HL-60/S4 (cell line): ENCODE results near the gene CDKN2B.

ENCODE experiments used
- in situ Hi-C: fragments of 300-500 bp; cut with MboI; formaldehyde crosslinking; loops from 2 replicates; pipeline ENCODE4 v1.14.3; 2022; ENCODE audit warnings: low sequenced_read_pairs

CDKN2B gene

GRCh38 chr9:21995666-21996398, 13.3 kb downstream of the CDKN2B start:
- in situ Hi-C loops: no loop called here

DNA sequence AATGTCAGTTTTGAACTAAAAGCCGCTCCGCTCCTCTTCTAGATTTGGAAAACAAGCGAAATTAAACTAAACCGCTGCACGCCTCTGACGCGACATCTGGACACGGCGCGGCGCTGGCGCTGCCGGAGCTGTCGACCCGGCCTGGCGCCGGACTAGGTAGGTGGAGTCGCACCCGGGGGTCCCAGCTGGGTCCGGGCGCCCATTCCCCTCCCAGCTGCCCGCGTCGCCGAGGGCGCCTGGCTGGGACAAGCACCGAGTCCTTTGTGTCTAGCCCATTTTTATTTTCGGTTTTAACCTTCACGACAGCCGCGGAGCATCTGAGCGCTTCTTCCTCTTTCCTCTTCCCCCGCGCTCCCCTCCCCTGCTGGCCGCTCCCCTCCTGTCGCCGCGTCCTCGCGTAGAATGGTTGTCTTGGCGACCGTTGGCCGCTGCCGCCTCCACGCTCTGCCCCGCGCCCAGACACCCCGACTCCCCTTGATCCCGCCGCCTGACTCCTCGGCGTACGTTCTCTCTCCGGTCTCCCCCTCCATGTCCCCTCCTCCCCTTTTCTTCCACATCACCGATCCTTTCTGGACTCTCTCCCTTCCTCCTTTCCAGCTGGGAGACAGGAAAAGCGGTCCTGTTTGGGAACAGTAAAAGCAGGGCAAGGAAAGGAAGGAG, 14.0 kb downstream of the CDKN2B start:
- in situ Hi-C loops: no loop called here

GRCh38 chr9:21994556-21995005, 14.5 kb downstream of the CDKN2B start, which contains the start of gene CDKN2B-AS1:
CDKN2B-AS1 (plus strand) TSS chr9:21994791.
- in situ Hi-C loops: no loop called here

- in situ Hi-C loops: no loop called here
Measured at GRCh38 chr9:21993893-21994555, 15.1 kb downstream of the CDKN2B start, which contains the start of gene CDKN2A. CDKN2A (minus strand) TSS chr9:21994392.

- in situ Hi-C loops: no loop called here
Measured at GRCh38 chr9:21993007-21993406, 16.1 kb downstream of the CDKN2B start.

DNA sequence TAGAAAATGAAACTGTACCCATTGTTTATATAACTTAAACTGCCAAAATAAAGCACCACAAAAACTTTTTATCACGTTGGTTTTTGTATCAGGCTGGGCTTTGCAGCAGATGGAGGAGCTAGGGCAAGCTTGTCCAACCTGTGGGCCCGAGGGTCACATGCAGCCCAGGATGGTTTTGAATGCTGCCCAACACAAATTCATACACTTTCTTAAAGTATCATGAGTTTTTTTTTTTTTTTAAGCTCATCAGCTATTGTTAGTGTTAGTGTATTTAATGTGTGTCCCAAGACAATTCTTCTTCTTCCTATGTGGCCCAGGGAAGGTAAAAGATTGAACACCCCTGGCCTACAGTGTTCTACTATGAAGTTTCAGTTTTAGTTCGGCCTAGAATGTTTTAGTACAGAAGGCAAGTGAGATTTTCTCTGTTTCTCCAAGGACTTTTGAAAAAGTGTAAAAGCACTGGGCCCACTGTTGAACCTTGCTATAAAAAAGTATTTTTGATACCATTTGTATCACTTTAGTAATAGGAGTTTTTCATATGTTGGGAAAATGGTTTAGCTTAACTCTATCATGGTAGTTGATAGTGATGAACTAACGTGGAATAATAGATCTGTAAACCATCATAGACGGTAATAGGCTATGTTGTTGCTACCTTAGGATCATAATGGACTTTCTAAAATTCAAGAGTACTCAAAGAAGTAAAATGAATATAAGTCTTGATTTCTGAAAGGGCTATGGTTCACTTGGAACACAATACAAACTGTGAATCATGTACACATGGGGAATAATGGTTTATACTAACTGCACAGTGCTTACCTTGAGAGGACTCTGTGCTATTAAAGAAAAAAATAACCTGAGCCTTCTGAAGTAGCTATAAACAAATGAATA, 17.8 kb downstream of the CDKN2B start:
- in situ Hi-C loops: no loop called here

DNA sequence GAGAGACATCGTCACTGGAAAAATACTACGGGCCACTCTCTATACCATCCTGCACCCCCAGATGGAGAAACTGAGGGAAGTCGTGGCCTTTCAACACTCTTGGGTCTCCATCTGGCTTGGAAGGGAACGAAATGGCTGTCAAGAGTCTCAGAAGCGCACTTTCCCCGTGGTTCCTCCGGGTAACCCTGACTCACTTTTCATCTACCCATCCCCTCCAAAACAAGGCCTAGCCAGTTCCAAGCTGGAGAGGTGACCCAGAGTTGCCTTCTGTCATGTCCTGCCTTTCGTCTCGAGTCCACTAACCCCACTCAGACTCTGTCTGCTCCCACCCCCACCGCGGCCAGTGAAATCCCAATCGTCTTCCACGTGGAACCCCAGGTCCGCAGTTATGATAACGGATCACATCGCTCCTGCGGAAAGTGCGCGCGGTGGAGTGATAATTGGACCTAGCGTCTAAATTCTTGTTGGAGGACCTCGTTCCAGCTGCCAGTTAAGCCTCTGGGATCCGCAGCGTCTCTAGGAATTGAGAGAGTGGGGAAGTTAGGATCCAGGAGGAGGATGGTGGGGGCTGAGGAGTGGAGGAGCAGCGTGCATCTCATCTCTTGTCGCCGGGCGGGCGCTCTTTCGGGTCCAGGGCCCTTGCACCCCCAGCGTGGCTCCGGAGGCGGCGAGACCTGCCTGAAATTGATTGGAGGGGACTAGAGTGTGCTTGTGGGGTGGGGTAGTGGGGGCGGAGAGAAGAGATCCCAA, 19.5 kb downstream of the CDKN2B start:
- in situ Hi-C loops: no loop called here

DNA sequence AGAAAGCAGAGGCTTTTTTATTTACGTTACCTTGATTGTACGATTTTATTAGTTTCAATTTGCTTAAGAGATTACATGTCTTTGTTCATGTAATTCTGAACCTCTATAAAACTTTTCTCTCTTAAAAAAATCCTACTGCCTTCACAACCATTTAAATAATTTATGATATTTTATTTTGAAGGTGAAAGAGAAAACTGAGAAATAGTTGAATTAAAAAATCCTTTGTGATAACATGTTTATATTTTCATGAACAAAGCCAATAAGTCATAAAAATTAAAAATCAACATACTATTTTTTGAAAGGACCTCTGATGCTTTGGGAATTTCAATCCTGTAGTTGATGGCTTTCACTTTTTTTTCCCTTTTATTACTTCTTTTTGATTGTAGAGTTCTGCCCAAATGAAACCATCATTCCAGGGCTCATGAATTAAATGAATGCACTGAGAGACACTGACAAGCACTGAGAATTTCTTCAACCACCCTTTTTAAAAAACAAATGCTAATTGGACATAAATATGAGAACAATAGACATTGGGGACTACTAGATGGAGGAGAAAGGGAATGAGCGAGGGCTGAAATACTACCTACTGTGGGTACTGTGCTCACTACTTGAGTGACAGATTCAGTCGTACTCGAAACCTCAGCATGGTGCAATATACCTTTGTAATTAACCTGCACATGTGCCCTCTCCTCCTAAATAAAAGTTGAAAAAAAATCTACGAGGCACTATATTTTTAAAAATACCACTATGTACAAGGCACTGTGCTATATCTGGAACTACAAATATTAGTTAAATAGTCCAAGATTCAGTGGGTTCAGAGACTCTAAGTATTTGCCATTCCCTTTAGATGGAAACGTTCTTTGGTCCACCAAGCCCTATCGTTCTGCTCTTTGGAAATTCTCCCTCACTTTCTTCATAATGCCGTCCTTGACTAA, 20.8 kb downstream of the CDKN2B start:
- in situ Hi-C loops: no loop called here

DNA sequence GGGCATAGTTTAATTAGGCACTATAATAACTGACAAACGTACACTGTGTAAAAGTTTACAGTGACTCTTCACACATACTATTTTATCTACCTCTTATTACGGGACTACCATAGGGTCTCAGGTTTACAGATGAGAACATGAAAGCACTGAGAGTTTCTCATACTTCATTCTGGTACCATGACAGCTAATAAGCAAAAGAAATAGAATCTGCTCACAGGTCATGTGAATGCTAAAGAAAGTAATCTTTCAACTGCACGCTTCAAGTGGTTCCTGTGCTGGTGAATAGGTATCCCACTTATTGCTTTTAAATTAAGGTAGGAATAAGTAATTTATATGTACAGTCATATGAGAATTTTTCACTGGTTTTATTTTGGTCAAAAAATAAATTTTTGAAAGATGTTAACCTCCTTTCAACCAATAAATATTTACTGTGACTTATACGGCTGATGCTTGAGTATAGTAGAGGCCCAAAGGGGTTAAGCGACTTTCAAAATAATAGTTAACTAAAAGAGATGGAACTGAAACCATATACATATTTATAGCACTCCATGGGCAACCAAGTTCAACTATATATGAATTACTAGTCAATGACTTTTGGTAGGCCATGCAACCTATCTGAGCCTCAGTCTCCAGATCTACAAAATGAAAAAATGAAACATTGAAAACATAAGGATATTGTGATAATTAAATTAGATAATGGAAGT, 23.0 kb downstream of the CDKN2B start:
- in situ Hi-C loops: no loop called here

DNA sequence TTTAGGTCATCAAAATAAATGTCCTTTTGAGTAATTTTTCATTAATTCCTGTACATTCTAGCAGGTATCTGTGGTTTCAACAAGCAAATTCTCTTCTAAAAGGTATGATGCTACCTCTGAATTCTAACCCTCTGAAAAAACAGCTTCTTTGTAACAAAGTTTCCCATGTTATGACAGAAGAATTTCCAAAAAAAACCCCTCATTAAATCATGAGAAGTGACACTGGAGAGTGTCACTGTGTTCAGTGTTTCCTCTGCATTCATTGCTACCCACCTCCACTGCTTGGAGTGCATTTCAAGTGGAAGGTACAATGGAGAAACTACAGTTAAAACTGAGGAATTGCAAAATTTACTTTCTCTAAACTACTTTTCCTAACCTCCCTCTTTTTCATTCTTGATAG, 25.0 kb downstream of the CDKN2B start:
- in situ Hi-C loops: no loop called here

GRCh38 chr9:21983561-21983935, 25.6 kb downstream of the CDKN2B start:
- in situ Hi-C loops: no loop called here

GRCh38 chr9:21982861-21983560, 26.1 kb downstream of the CDKN2B start:
- in situ Hi-C loops: no loop called here

- in situ Hi-C loops: no loop called here
Measured at GRCh38 chr9:21982391-21982790, 26.7 kb downstream of the CDKN2B start.

DNA sequence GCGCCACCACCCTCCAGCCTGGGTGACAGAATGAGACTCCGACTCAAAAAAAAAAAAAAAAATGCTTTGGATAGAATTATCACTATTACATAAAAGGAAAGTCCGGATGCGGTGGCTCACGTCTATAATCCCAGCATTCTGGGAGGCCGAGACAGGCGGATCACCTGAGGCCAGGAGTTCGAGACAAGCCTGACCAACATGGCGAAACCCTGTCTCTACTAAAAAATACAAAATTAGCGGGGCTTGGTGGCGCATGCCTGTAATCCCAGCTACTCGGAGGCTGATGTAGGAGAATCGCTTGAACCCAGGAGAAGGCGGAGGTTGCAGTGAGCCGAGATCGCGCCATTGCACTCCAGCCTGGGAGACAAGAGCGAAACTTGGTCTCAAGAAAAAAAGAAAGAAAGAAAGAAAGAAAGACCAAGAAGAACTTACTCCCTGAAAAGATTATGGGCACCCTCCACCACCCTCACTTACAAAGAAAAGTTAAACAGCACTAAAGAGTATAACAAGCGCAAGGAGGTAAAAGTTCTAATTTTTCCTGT, 32.7 kb downstream of the CDKN2B start:
- in situ Hi-C loops: no loop called here

GRCh38 chr9:21974722-21975409, 34.2 kb downstream of the CDKN2B start:
- in situ Hi-C loops: no loop called here

GRCh38 chr9:21974343-21974721, 34.8 kb downstream of the CDKN2B start:
- in situ Hi-C loops: no loop called here

- in situ Hi-C loops: no loop called here
Measured at GRCh38 chr9:21972361-21972760, 36.7 kb downstream of the CDKN2B start.
